ENCODE results near the gene MOXD1. TPM values are rescaled to one million over a fixed set of nuclear protein-coding genes. Genes with fewer than 3 reads are reported as not detected.
"Not testable (repeated sequence)": the region's sequence is repeated elsewhere in the genome, so short reads cannot be mapped to it uniquely, and the experiment has no call there.

The MOXD1 gene
- total and polyA plus RNA-seq, 4 donors, result 4.5 to 37.5 (median 17.7) TPM

- Histone ChIP-seq H3K4me3 (no peak overlapping the region), H3K4me1 (ENCODE audit: control insufficient read depth in 5 of 5, insufficient read depth in 5 of 5, low read length in 5 of 5) (no peaks in the 10 kb centered on the region), H3K27ac (ENCODE audit: low read depth in 1 of 2, low read length in 1 of 2) (no peak overlapping the region), H3K9me3 (ENCODE audit: control insufficient read depth in 4 of 4, insufficient read depth in 3 of 4, low read length in 3 of 4) (no peaks in the 10 kb centered on the region), H3K27me3 (ENCODE audit: control insufficient read depth in 3 of 3, insufficient read depth in 3 of 3, low read length in 2 of 3) (no peaks in the 10 kb centered on the region), H3K9ac (ENCODE audit: insufficient read depth in 1 of 2, low read length in 2 of 2) (no peak overlapping the region), H3K36me3 (ENCODE audit: control insufficient read depth in 4 of 4, insufficient read depth in 4 of 4, low read length in 4 of 4) (no peaks in the 10 kb centered on the region)
- TF ChIP-seq CTCF (IDR thresholded peaks at IDR 0.05; ENCODE audit: control extremely low read depth, extremely low read depth), result no peak
- WGBS, 2 donors, result 81 to 86% methylated on average over 13 of the region's 13 CpGs
- no peak for ATAC-seq (ENCODE audit: insufficient read depth, low FRiP score)
- DNase-seq, result no peak
Observed at GRCh38 chr6:132275066-132275970, 126.0 kb downstream of the MOXD1 start.

- H3K9ac ChIP-seq (ENCODE audit: insufficient read depth in 1 of 2, low read length in 2 of 2), result no peak overlapping the region
- no peaks in the 10 kb centered on the region for H3K4me1 ChIP-seq (ENCODE audit: control insufficient read depth in 5 of 5, insufficient read depth in 5 of 5, low read length in 5 of 5)
- TF ChIP-seq CTCF (IDR thresholded peaks at IDR 0.05; ENCODE audit: control extremely low read depth, extremely low read depth), result no peak
- no peak overlapping the region for H3K27ac ChIP-seq (ENCODE audit: low read depth in 1 of 2, low read length in 1 of 2)
- DNase-seq, result no peak
- no peaks in the 10 kb centered on the region for H3K27me3 ChIP-seq (ENCODE audit: control insufficient read depth in 3 of 3, insufficient read depth in 3 of 3, low read length in 2 of 3)
- ATAC-seq (ENCODE audit: insufficient read depth, low FRiP score), result no peak
- no peak overlapping the region for H3K4me3 ChIP-seq
- WGBS, 2 donors, result 83 to 85% methylated on average over 10 of the region's 10 CpGs
- no peaks in the 10 kb centered on the region for H3K9me3 ChIP-seq (ENCODE audit: control insufficient read depth in 4 of 4, insufficient read depth in 3 of 4, low read length in 3 of 4)
- H3K36me3 ChIP-seq (ENCODE audit: control insufficient read depth in 4 of 4, insufficient read depth in 4 of 4, low read length in 4 of 4), result no peaks in the 10 kb centered on the region
Observed at GRCh38 chr6:132272776-132273175, 128.5 kb downstream of the MOXD1 start.

- peak in 2 of 3 donors; percentile 11 to 34 for DNase-seq
- Histone ChIP-seq H3K4me3 (no peak overlapping the region), H3K27me3 (ENCODE audit: control insufficient read depth in 3 of 3, insufficient read depth in 3 of 3, low read length in 2 of 3) (no peaks in the 10 kb centered on the region), H3K9me3 (ENCODE audit: control insufficient read depth in 4 of 4, insufficient read depth in 3 of 4, low read length in 3 of 4) (no peaks in the 10 kb centered on the region), H3K4me1 (ENCODE audit: control insufficient read depth in 5 of 5, insufficient read depth in 5 of 5, low read length in 5 of 5) (no peaks in the 10 kb centered on the region), H3K9ac (ENCODE audit: insufficient read depth in 1 of 2, low read length in 2 of 2) (no peak overlapping the region), H3K27ac (ENCODE audit: low read depth in 1 of 2, low read length in 1 of 2) (no peak overlapping the region), H3K36me3 (ENCODE audit: control insufficient read depth in 4 of 4, insufficient read depth in 4 of 4, low read length in 4 of 4) (no peaks in the 10 kb centered on the region)
- ATAC-seq (ENCODE audit: insufficient read depth, low FRiP score), result no peak
- WGBS, 2 donors, result 48 to 62% methylated on average over 4 of the region's 4 CpGs
- no peak for TF ChIP-seq CTCF (IDR thresholded peaks at IDR 0.05; ENCODE audit: control extremely low read depth, extremely low read depth)
Observed at GRCh38 chr6:132270726-132271402, 130.4 kb downstream of the MOXD1 start.

- H3K4me3 ChIP-seq; H3K9ac ChIP-seq (ENCODE audit: insufficient read depth in 1 of 2, low read length in 2 of 2); DNase-seq; H3K9me3 ChIP-seq (ENCODE audit: control insufficient read depth in 4 of 4, insufficient read depth in 3 of 4, low read length in 3 of 4); H3K4me1 ChIP-seq (ENCODE audit: control insufficient read depth in 5 of 5, insufficient read depth in 5 of 5, low read length in 5 of 5); H3K36me3 ChIP-seq (ENCODE audit: control insufficient read depth in 4 of 4, insufficient read depth in 4 of 4, low read length in 4 of 4); H3K27me3 ChIP-seq (ENCODE audit: control insufficient read depth in 3 of 3, insufficient read depth in 3 of 3, low read length in 2 of 3); H3K27ac ChIP-seq (ENCODE audit: low read depth in 1 of 2, low read length in 1 of 2); ATAC-seq (ENCODE audit: insufficient read depth, low FRiP score): not testable (repeated sequence)
- WGBS, 2 donors, result 92 to 93% methylated on average over 5 of the region's 5 CpGs
Observed at GRCh38 chr6:132268666-132269065, 132.6 kb downstream of the MOXD1 start.

Data from lung (tissue), 12 donors.